HG03045 (cell line): ENCODE results near the gene MMP27.

ENCODE experiments used
- ATAC-seq: cut with Tn5 transposase; IDR thresholded peaks from one replicate; pipeline ENCODE4 v1.9.1; 2021; ENCODE audit warnings: mild to moderate bottlenecking, moderate library complexity; ENCODE audit not compliant: unreplicated experiment

Gene MMP27

GRCh38 chr11:102704841-102705240, 728 bp downstream of the MMP27 start:
- ATAC-seq = no peak

- no peak for ATAC-seq
Observed at GRCh38 chr11:102703826-102704493, 1.6 kb downstream of the MMP27 start.

GRCh38 chr11:102695201-102695600, 10.4 kb downstream of the MMP27 start:
- ATAC-seq = no peak

- ATAC-seq = no peak
Observed at GRCh38 chr11:102685754-102686153, 19.8 kb downstream of the MMP27 start.

- no peak for ATAC-seq
Observed at GRCh38 chr11:102685338-102685737, 20.2 kb downstream of the MMP27 start.

- no peak for ATAC-seq
Observed at GRCh38 chr11:102683277-102683676, 22.3 kb downstream of the MMP27 start.

- ATAC-seq = no peak
Observed at GRCh38 chr11:102680945-102681344, 24.6 kb downstream of the MMP27 start.

GRCh38 chr11:102678022-102678421, 27.5 kb downstream of the MMP27 start:
- no peak for ATAC-seq

- ATAC-seq = no peak
Observed at GRCh38 chr11:102676084-102676483, 29.5 kb downstream of the MMP27 start.

GRCh38 chr11:102669664-102670063, 35.9 kb downstream of the MMP27 start:
- ATAC-seq = peak; percentile 70

- no peak for ATAC-seq
Observed at GRCh38 chr11:102666331-102666957, 39.1 kb downstream of the MMP27 start.

GRCh38 chr11:102664001-102664752, 41.4 kb downstream of the MMP27 start:
- ATAC-seq = no peak

- no peak for ATAC-seq
Observed at GRCh38 chr11:102662607-102663006, 43.0 kb downstream of the MMP27 start.

- ATAC-seq = no peak
Observed at GRCh38 chr11:102661040-102661439, 44.5 kb downstream of the MMP27 start.

- no peak for ATAC-seq
Observed at GRCh38 chr11:102656528-102656927, 49.0 kb downstream of the MMP27 start.

- ATAC-seq = no peak
Observed at GRCh38 chr11:102655547-102655946, 50.0 kb downstream of the MMP27 start.

GRCh38 chr11:102654761-102655160, 50.8 kb downstream of the MMP27 start:
- no peak for ATAC-seq

- ATAC-seq = no peak
Observed at GRCh38 chr11:102653744-102654291, 51.8 kb downstream of the MMP27 start.

GRCh38 chr11:102647430-102647829, 58.1 kb downstream of the MMP27 start:
- no peak for ATAC-seq

- ATAC-seq = no peak
Observed at GRCh38 chr11:102643941-102644340, 61.6 kb downstream of the MMP27 start.
